Measurements from ENCODE around the gene PCDHA4. TPM values are rescaled to one million over a fixed set of nuclear protein-coding genes. Genes with fewer than 3 reads are reported as not detected.

PCDHA4 gene
- total RNA-seq = 1 to 10 TPM; 2.3 to 2.4 TPM

GRCh38 chr5:140806834-140807775 is at the start of gene PCDHA4:
TSS of gene PCDHA4 (plus strand) at chr5:140807068.
- no peak for DNase-seq (ENCODE audit: low spot score)
- 20% methylated on average over 45 of the region's 47 CpGs for WGBS
- intact Hi-C loops (cut with DNase I) = no loop called here
- no peak within 1 kb of the TSS for H3K27ac ChIP-seq
- H3K36me3 ChIP-seq = no peaks in the 10 kb centered on the region
- no peaks in the 10 kb centered on the region for H3K27me3 ChIP-seq (replicated peaks; ENCODE audit: insufficient read depth)
- TF ChIP-seq, protein P1, sequence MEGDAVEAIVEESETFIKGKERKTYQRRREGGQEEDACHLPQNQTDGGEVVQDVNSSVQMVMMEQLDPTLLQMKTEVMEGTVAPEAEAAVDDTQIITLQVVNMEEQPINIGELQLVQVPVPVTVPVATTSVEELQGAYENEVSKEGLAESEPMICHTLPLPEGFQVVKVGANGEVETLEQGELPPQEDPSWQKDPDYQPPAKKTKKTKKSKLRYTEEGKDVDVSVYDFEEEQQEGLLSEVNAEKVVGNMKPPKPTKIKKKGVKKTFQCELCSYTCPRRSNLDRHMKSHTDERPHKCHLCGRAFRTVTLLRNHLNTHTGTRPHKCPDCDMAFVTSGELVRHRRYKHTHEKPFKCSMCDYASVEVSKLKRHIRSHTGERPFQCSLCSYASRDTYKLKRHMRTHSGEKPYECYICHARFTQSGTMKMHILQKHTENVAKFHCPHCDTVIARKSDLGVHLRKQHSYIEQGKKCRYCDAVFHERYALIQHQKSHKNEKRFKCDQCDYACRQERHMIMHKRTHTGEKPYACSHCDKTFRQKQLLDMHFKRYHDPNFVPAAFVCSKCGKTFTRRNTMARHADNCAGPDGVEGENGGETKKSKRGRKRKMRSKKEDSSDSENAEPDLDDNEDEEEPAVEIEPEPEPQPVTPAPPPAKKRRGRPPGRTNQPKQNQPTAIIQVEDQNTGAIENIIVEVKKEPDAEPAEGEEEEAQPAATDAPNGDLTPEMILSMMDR (IDR thresholded peaks at IDR 0.05) = peak in 1 of 4 experiments; percentile 31
- no peak for TF ChIP-seq POLR2A (IDR thresholded peaks at IDR 0.05)
- peak within 1 kb of the TSS in 1 of 2 donors; percentile 17 for H3K4me3 ChIP-seq
- no peaks in the 10 kb centered on the region for H3K9me3 ChIP-seq
- H3K4me1 ChIP-seq (replicated peaks) = no peaks in the 10 kb centered on the region

- Histone ChIP-seq H3K27ac (no peak overlapping the region), H3K27me3 (replicated peaks; ENCODE audit: insufficient read depth) (no peaks in the 10 kb centered on the region), H3K4me3 (no peak overlapping the region), H3K4me1 (replicated peaks) (no peaks in the 10 kb centered on the region), H3K36me3 (no peaks in the 10 kb centered on the region), H3K9me3 (peaks cover 3% of the 10 kb centered on the region)
- intact Hi-C loops (cut with DNase I) = no loop called here
- no peak for DNase-seq (ENCODE audit: low spot score)
- 87% methylated on average over 2 of the region's 2 CpGs for WGBS
- no peak for TF ChIP-seq POLR2A (IDR thresholded peaks at IDR 0.05)
- TF ChIP-seq POLR2AphosphoS5 (IDR thresholded peaks at IDR 0.05) = no peak
- TF ChIP-seq, protein P1 (IDR thresholded peaks at IDR 0.05) = no peak
These were observed 42.5 kb upstream of the PCDHA4 start for GRCh38 chr5:140764177-140764973.

GRCh38 chr5:140767444-140767843 is 39.4 kb upstream of the PCDHA4 start:
- intact Hi-C loops (cut with DNase I) = no loop called here

DNA sequence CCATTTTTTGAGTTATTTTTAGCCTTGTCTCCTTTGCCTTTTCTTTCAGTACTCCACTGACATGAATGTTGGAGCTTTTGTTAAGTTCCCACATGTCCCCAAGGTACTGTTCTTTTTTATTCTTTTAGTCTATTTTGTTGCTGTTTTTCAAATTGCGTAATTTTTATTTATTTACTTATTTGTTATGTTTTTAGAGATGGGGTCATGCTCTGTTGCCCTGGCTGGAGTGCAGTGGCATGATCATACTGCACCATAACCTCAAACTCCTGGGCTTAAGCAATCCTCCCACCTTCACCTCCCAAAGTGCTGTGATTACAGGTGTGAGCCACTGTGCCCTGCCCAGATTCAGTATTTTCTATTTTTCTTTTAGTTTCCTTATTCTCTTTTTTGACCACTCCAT is 26.4 kb upstream of the PCDHA4 start:
- no peaks in the 10 kb centered on the region for H3K9me3 ChIP-seq
- DNase-seq (ENCODE audit: low spot score) = no peak
- no peaks in the 10 kb centered on the region for H3K36me3 ChIP-seq
- H3K4me3 ChIP-seq = no peak overlapping the region
- intact Hi-C loops (cut with DNase I) = no loop called here
- no peak overlapping the region for H3K27ac ChIP-seq
- no peaks in the 10 kb centered on the region for H3K27me3 ChIP-seq (replicated peaks; ENCODE audit: insufficient read depth)
- TF ChIP-seq POLR2AphosphoS5 (IDR thresholded peaks at IDR 0.05) (no peak), POLR2A (IDR thresholded peaks at IDR 0.05) (no peak)
- TF ChIP-seq, protein P1 (IDR thresholded peaks at IDR 0.05) = no peak
- no peaks in the 10 kb centered on the region for H3K4me1 ChIP-seq (replicated peaks)
- WGBS = 96% methylated on average over 1 of the region's 1 CpG

More at GRCh38 chr5:140767444-140767843, 39.4 kb upstream of the PCDHA4 start:
- WGBS = 82% methylated on average over 4 of the region's 4 CpGs
- Histone ChIP-seq H3K27me3 (replicated peaks; ENCODE audit: insufficient read depth) (no peaks in the 10 kb centered on the region), H3K9me3 (peaks cover 3% of the 10 kb centered on the region), H3K27ac (no peak overlapping the region), H3K36me3 (no peaks in the 10 kb centered on the region), H3K4me3 (no peak overlapping the region), H3K4me1 (replicated peaks) (no peaks in the 10 kb centered on the region)
- TF ChIP-seq POLR2A (IDR thresholded peaks at IDR 0.05) (no peak), POLR2AphosphoS5 (IDR thresholded peaks at IDR 0.05) (no peak)
- TF ChIP-seq, protein P1 (IDR thresholded peaks at IDR 0.05) = no peak
- no peak for DNase-seq (ENCODE audit: low spot score)

Data from prostate gland (tissue), 2 donors.